ENCODE measurements around the gene GRIK1. TPM values are rescaled to one million over a fixed set of nuclear protein-coding genes. Genes with fewer than 3 reads are reported as not detected.
A peak's percentile ranks its signal among the peaks of the same experiment; 100 is the strongest.

GRIK1 gene
- polyA plus RNA-seq (2011; rRNA removed) (not detected in 2 replicates), polyA minus RNA-seq (2011; rRNA and poly(A)+ RNA removed) (not detected in 2 replicates)

DNA sequence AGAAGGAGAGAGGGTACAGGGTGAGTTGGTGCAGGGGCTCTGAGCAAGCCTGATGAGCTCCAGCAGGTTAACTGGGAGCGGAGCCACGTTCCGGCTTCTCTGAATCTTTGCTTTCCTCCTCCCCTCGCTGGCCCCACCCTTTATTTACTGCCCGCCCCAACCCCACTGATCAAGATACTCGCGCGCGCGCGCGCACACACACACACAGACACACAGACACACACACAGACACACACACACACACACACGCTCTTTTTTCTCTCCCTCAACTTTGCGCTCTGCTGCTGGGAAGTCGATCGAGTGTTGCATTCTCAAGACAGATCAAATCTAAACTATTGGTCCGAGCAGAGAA, at the start of gene GRIK1:
GRIK1 (minus strand) TSS at position 73 of the 352 bp plus-strand sequence.
- H3K27me3 ChIP-seq (ENCODE audit: control insufficient read depth, insufficient read depth, low read length), result peaks cover 19% of the 10 kb centered on the region
- no peak for DNase-seq (ENCODE audit: low read depth, low spot score)

GRCh38 chr21:29987762-29988161, 48.0 kb upstream of the GRIK1 start:
- ChIA-PET CTCF (no interaction called here), POLR2A (no interaction called here)

More for the DNA sequence above, at the start of gene GRIK1:
- ChIA-PET POLR2A (no interaction called here), CTCF (no interaction called here)
- Histone ChIP-seq H3K27ac (ENCODE audit: low read depth, low read length) (no peak within 1 kb of the TSS), H3K9me3 (ENCODE audit: control insufficient read depth, insufficient read depth, low read length) (no peaks in the 10 kb centered on the region; the same call in 1 of the 2 replicates), H3K4me3 (ENCODE audit: low read depth, low read length) (peak within 1 kb of the TSS; percentile 32)
- TF ChIP-seq, protein P1, sequence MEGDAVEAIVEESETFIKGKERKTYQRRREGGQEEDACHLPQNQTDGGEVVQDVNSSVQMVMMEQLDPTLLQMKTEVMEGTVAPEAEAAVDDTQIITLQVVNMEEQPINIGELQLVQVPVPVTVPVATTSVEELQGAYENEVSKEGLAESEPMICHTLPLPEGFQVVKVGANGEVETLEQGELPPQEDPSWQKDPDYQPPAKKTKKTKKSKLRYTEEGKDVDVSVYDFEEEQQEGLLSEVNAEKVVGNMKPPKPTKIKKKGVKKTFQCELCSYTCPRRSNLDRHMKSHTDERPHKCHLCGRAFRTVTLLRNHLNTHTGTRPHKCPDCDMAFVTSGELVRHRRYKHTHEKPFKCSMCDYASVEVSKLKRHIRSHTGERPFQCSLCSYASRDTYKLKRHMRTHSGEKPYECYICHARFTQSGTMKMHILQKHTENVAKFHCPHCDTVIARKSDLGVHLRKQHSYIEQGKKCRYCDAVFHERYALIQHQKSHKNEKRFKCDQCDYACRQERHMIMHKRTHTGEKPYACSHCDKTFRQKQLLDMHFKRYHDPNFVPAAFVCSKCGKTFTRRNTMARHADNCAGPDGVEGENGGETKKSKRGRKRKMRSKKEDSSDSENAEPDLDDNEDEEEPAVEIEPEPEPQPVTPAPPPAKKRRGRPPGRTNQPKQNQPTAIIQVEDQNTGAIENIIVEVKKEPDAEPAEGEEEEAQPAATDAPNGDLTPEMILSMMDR (IDR thresholded peaks at IDR 0.05; ENCODE audit: low read depth, low read length), result no peak

GRCh38 chr21:29985866-29986265, 46.1 kb upstream of the GRIK1 start:
- CTCF ChIA-PET, result no interaction called here
- TF ChIP-seq, protein P1 (IDR thresholded peaks at IDR 0.05; ENCODE audit: low read depth, low read length), result no peak

More at GRCh38 chr21:29987762-29988161, 48.0 kb upstream of the GRIK1 start:
- no peaks in the 10 kb centered on the region for H3K27me3 ChIP-seq (ENCODE audit: control insufficient read depth, insufficient read depth, low read length)
- no peak for DNase-seq (ENCODE audit: low read depth, low spot score)
- TF ChIP-seq, protein P1 (IDR thresholded peaks at IDR 0.05; ENCODE audit: low read depth, low read length), result no peak
- no peak overlapping the region for H3K4me3 ChIP-seq (ENCODE audit: low read depth, low read length)
- no peak overlapping the region for H3K27ac ChIP-seq (ENCODE audit: low read depth, low read length)
- H3K9me3 ChIP-seq (ENCODE audit: control insufficient read depth, insufficient read depth, low read length), result peaks cover 4% of the 10 kb centered on the region; the same call in 1 of the 2 replicates

GRCh38 chr21:29979043-29979442, 39.2 kb upstream of the GRIK1 start:
- TF ChIP-seq, protein P1 (IDR thresholded peaks at IDR 0.05; ENCODE audit: low read depth, low read length), result no peak
- DNase-seq (ENCODE audit: low read depth, low spot score), result no peak
- ChIA-PET CTCF (no interaction called here), POLR2A (no interaction called here)
- Histone ChIP-seq H3K4me3 (ENCODE audit: low read depth, low read length) (no peak overlapping the region), H3K9me3 (ENCODE audit: control insufficient read depth, insufficient read depth, low read length) (no peaks in the 10 kb centered on the region), H3K27me3 (ENCODE audit: control insufficient read depth, insufficient read depth, low read length) (no peaks in the 10 kb centered on the region), H3K27ac (ENCODE audit: low read depth, low read length) (no peak overlapping the region)

More at GRCh38 chr21:29985866-29986265, 46.1 kb upstream of the GRIK1 start:
- H3K9me3 ChIP-seq (ENCODE audit: control insufficient read depth, insufficient read depth, low read length), result peaks cover 4% of the 10 kb centered on the region; the same call in 1 of the 2 replicates
- no peak for DNase-seq (ENCODE audit: low read depth, low spot score)
- no peaks in the 10 kb centered on the region for H3K27me3 ChIP-seq (ENCODE audit: control insufficient read depth, insufficient read depth, low read length)
- POLR2A ChIA-PET, result no interaction called here
- no peak overlapping the region for H3K27ac ChIP-seq (ENCODE audit: low read depth, low read length)
- H3K4me3 ChIP-seq (ENCODE audit: low read depth, low read length), result no peak overlapping the region

DNA sequence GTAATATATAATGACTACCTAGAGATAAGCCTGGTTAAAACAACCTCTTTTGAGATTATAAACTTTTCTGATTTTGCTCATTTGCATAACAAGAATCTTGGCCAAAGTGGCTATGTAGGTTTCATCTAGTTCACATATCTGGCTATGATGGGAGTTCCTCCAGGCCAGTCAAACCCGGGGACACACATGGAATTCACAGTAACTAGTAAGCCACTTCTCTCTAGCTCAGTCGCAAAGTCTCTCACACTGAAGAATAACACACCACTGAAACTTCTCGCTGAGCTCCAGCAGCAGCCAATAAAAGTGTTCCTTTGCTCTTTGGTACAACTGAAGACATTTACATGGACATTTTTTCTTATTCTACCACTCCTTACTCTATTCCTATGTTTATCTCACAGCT, 36.0 kb upstream of the GRIK1 start:
- DNase-seq (ENCODE audit: low read depth, low spot score), result no peak
- TF ChIP-seq, protein P1 (IDR thresholded peaks at IDR 0.05; ENCODE audit: low read depth, low read length), result no peak
- Histone ChIP-seq H3K9me3 (ENCODE audit: control insufficient read depth, insufficient read depth, low read length) (no peaks in the 10 kb centered on the region), H3K27ac (ENCODE audit: low read depth, low read length) (no peak overlapping the region), H3K4me3 (ENCODE audit: low read depth, low read length) (no peak overlapping the region), H3K27me3 (ENCODE audit: control insufficient read depth, insufficient read depth, low read length) (no peaks in the 10 kb centered on the region)
- POLR2A ChIA-PET, result no interaction called here
- CTCF ChIA-PET, result no interaction called here
